GM21529 (cell line): ENCODE data around the gene SLC38A7.
"Not testable (repeated sequence)": the region's sequence is repeated elsewhere in the genome, so short reads cannot be mapped to it uniquely, and the experiment has no call there.

ENCODE experiments used
- ATAC-seq: cut with Tn5 transposase; IDR thresholded peaks from one replicate; pipeline ENCODE4 v1.9.1; 2021; ENCODE audit not compliant: unreplicated experiment

The SLC38A7 gene, protein sequence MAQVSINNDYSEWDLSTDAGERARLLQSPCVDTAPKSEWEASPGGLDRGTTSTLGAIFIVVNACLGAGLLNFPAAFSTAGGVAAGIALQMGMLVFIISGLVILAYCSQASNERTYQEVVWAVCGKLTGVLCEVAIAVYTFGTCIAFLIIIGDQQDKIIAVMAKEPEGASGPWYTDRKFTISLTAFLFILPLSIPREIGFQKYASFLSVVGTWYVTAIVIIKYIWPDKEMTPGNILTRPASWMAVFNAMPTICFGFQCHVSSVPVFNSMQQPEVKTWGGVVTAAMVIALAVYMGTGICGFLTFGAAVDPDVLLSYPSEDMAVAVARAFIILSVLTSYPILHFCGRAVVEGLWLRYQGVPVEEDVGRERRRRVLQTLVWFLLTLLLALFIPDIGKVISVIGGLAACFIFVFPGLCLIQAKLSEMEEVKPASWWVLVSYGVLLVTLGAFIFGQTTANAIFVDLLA

DNA sequence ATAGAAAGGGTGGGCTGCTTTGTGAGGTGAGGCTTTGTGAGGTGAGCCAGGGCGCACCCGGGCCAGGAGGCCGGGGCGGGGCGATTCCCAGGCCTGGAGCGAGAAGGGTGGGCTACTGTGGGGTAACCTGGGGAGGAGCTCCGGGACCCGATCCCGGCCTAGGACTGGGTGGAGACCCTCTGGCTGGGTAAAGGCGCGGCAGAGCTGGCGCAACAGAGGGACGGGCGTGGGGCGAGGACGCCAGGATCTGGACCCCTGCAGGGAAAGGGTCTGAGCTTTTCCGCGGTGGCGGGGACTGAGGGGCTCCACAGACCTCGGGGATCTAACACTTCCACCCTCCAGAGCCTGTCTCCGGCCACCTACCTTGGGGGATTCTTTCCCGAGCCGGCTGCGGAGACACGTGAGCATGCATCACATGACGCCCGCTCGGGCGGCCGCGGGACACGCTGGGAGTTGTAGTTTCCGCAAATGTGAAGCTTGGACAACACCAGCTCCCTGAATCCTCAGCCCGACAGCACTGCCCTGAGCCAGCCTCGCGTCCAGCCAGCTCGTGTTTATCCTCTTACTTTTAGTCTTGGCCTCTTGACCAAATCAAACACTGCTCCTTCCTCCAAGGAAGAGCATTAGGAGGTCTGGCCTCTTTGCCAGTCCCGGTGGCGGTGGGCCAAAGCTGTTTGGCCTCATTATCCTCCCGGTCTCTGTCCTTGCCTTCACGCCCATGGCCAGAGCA is at the start of gene SLC38A7:
Gene SLC38A7 (minus strand): TSS at position 417 of the 730 bp plus-strand sequence. CDS start 4,644 bp downstream, outside the sequence.
- peak; percentile 98 for ATAC-seq

DNA sequence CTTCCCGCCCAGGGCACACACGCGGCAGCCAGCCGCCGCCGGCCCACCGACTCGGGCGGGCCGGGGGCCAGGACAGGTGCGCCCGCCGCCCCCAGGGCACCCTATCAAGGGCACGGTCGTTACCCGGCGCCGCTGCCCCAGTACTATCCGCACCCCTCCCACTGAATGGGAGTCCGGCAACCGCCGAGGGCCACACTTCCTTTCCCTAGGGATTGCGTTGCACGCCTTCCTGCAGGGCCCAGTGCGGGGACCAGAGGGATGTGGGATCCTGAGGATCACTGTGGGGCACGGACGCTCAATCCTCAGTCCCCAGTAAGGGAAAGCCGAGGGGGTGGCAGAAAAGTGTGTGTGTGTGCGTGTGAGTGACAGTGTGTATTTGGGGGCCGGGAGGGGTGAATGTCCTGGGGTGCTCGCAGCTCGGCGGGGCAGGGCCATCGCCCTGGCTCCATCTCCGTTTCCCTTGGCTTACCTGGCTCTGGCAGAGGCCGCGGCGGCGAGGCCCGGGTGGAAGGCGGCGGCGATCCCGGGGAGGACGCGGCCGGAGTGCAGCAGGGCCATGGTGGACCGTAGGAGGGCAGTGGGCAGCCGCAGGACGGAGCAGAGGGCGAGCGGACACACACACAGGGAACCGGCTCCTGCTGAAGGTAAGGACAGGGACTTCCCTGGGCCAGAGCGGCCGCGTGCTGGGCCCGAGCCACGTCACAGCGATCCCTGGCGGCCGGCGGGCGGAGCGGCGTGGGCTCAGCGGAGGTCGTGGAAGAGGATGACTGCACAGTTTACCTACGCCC is 49.3 kb upstream of the SLC38A7 start, which contains the start of gene GOT2:
Gene GOT2 (minus strand): TSS at position 646 of the 788 bp plus-strand sequence. CDS start 88 bp downstream, at position 558.
- ATAC-seq: peak; percentile 92

DNA sequence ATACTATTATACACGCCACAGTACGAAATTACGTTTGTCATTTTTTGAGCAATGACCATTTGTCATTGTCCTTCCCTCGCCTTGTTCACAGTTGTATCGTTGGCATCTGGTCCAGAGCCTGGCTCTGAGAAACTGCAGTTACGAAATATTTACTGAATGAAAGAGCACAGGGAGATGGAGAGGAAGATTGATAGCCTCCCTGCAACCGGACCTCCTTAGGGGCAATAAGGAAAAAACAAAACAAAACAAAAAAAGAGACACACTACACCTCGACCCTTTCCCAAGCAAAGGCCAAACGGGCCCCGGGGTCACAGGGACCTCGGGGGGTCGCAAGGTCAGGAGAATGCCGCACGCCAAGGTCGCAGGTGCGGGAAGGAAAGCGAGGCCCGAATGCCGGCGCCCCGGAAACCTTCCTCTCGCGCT is 48.7 kb upstream of the SLC38A7 start:
- no peak for ATAC-seq

DNA sequence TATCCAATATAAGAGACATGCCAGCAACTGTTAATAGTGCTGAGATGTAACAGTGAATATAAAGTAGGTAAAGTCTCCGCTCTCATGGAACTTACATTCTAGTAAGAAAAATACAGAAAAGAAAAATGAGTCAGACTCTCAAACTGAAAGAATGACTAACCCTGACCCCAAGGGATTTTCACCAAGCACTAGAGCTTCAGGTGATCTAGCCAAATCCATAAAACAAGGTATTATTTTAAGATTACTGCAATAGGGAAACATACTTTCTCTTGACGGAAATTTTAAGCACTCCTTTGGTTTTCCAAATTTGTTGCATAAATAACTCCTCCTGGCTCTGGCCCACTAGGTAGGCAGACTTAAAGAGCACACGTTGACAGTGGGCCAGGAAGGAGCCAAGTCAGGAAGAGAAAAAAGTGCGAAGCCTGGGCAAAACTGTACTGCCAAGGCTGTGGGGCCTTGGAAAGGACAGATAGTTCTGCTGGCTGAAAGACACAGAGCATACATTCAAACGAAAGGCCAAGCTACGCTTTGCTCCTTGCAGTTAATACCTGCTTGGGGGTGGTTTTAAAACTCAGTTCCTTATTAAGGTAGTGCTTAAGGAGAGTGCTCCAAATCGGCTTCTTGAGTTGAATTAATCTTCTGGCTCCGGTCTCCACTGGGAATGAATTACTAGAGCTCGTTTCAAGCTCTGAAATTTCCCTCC is 48.1 kb upstream of the SLC38A7 start:
- ATAC-seq: peak; percentile 41

DNA sequence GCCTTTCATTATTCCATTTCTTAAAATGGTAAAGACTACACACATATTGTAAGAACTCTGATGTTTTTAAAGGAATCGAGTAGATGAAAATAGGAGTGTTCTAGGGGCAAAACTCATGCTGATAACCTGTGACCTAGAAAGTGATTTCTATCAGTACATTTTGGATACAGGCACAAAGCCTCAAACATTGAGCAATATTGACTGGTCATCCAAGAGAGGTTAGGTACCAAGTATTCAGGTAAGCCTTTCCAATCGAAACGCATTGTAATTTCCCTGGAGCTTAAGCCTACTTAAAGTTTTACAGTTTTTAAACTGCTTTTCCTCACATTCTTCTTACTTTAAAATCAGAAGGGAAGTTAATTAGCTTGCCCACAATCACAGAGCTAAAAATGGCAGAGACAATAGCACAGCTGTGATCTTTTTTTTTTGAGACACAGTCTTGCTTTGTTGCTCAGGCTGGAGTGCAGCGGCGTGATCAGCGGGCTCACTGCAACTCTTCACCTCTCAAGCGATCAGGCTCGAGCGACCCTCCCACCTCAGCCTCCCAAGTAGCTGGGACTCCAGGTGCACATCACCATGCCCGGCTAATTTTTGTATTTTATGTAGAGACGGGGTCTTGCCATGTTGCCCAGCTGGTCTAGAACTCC is 46.3 kb upstream of the SLC38A7 start:
- ATAC-seq: no peak

DNA sequence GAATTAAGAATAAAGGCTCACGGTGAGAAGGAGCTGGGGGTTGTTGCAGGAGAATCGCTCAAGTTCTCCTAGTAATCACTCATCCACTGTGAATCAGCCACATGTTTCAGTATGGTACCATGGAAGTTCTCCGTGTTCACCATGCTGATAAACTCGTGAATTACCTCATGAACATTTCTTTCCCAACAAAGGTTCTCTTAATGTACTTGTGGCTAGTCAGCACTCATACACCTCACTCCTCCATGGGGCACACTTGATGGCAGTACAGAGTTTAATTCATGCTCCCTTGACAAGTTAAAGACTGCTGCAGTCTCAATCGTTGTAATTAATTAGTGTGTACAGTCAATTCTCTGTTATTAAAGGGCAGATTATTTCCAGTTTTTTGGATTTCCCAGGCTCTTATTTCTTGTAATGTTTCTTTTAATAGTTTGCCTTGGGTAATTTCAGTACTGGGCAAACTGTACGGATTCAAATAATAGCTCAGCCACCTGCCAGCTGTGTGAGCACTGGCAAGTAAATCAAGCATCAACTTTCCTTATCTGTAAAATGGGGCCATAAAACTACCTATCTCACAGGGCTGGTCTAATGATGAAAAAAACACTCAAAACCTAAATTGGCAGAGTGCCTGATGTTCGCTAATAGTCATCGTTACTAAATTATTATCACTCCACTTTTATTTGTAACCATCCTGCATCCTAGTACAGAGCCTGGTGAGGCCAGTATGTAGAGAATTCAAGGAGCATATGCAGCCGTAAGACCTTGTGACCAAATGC is 43.4 kb upstream of the SLC38A7 start:
- ATAC-seq: no peak

DNA sequence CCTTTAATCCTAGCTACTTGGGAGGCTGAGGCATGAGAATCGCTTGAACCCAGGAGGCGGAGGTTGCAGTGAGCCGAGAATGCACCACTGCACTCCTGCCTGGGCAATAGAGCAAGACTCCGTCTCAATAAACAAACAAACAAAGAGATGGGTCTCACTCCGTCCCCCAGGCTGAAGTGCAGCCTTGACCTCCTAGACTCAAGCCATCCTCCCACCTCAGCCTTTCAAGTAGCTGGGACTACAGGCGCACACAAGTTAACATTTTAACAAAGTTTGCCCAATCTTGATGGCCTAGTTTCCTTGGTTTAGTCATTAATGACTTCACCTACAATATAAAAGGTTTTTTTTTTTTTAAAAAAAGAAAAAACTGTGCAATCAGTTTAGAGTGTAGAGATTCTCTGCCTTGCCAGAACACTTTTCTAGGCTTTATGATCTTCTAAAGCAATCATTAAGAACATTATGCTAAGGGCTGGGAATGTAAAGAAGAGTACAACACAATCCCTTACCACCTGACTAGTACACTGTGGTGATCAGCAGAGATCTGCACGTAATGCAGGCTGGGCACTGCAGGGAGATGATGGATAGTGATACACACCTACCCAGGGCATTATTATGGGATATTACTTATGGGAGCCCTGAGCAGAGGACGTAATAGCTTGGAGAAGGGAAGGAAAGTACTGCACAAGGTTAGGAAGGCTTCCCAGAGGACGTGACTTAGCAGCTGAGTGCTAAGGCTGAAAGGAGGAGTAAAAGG is 42.6 kb upstream of the SLC38A7 start:
- ATAC-seq: no peak

DNA sequence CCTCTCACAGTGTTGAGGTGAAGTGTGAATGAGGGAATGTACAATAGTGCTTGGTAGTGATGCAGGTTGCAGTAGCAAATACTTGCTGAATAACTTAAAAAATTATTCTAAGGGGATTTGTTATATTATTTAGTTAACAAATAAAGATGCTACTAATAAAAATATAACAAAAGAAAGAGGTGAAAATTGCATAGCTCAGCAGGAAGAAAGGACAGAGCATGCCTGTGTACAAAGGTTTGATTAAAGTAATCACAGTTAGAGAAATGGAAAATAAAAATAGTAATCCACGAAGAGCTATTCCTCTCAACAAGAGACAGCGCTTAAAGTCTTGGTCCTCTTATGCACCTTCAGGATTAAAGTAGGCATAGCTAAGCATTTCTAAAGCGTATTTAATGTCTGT is 38.5 kb upstream of the SLC38A7 start:
- ATAC-seq: no peak

DNA sequence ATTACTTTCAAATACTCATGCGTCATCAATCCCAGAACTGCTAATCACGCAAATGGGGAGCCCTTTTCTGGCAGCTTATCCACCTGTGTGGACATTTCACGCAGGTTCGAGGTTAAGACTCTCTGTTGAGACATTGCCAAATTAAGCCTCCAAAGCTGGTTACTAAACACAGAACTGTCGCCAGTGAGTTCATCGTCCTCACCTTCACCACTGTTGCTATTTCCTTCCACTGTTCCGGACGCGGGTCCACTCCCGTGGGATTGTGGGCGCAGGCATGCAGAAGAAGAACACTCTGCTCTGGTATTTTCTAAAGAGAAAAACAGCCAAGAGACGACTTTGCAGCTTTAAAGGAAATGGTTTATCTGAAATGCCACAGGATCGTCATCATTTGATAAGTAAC is 33.4 kb upstream of the SLC38A7 start:
- no peak for ATAC-seq

DNA sequence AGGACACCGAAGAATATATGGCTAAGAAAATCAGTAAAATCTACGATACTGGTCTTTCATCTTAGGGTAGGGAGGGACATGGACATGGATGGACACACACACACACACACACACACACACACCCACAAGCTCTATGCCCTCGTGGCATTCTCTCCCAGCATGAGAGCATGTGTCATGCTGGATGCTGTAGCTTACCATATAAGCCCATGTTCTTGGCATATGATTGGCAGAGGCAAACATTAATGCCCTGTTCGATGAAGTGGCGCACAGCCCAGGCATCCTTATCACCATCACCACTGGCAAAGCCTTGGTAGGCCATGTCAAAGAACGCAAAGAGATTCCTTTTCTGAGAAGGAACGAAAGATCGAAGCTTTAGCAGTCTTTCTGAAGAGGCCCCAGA is 31.9 kb upstream of the SLC38A7 start:
- no peak for ATAC-seq

DNA sequence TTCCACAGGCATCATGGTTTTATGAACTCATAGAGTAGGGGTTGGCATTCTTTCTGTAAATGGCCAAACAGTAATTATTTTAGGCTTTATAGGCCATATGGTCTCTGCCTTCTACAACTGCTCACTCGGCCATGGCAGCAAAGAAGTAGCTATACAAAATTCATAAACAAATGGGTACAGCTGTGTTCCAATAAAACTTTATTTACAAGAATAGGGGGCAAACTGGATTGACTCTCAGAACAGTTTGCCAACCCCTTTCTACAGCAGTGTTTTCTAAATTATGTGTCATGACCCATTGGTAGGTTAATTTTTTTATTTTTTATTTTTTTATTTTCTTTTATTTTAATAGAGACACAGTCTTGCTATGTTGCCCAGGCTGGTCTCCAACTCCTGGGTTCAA is 29.2 kb upstream of the SLC38A7 start:
- ATAC-seq: no peak

DNA sequence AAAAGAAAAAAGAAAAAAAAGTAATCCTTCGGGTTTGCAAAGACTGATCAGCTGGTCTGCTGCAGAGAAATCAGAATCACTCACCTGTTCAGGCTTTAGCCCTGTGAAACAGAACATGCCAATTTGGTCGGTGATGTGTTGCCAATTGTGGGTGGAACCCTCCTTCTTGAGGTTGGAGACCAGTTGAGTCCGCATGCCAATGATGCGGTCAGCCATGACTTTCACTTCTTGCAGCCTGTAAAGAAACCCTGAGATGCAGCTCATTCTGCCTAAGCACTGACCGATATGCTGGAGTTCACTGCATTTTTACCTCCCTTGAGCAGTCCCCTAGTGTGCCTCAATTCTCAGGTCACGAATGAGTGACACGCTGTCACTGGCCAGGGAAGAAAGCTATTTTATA is 24.8 kb upstream of the SLC38A7 start:
- ATAC-seq: no peak

DNA sequence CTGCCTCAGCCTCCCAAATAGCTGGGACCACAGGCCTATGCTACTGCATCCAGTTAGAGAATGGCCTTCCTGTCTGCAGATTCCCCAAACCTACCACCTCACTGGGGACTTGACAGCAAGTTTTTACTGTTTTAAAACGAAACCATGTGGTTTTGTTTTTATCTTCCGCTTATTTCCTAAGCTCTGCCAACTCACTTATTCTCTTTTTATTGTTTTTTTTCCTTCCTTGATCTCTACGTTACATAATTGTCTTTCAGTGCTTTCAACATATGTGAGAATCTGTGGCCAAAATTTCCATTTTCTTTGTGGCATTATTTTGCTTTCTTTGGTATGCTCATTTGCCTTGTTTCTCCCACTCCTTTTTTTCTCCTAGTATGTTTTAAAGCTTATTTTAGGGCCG is 14.6 kb upstream of the SLC38A7 start:
- ATAC-seq: no peak

DNA sequence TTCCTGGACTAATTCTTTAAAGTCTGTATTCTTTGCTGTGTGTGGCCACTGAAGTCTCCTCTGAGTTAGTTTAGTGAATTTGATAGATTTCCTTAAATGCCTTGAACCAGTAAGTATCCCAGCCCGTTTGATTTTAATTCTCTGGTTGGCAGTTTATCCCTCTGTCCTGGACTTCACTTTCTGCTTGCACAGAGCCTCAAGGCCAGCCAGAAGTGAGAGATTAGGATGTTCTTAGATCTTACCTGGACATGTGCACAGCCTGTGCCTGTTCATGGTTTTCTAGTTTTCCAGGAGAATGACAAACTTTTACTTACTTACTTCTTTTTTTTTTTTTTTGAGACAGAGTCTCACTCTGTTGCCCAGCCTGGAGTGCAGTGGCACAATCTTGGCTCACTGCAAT is 10.8 kb upstream of the SLC38A7 start:
- ATAC-seq: no peak

DNA sequence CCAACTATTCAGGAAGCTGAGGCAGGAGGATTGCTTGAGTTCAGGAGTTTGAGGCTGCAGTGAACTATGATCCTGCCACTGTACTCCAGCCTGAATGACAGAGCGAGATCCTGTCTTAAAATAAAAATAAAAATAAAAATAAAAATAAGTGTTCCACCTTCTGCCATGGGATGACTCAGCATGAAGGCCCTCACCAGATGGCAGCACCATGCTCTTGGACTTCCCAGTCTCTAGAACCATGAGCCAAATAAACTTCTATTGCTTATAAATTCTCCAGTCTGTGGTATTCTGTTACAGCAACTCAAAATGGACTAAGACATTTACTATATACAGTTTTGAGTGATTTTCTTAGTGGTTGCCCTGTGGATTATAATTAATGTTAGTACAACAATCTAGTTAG is 7.9 kb upstream of the SLC38A7 start:
- ATAC-seq: no peak

DNA sequence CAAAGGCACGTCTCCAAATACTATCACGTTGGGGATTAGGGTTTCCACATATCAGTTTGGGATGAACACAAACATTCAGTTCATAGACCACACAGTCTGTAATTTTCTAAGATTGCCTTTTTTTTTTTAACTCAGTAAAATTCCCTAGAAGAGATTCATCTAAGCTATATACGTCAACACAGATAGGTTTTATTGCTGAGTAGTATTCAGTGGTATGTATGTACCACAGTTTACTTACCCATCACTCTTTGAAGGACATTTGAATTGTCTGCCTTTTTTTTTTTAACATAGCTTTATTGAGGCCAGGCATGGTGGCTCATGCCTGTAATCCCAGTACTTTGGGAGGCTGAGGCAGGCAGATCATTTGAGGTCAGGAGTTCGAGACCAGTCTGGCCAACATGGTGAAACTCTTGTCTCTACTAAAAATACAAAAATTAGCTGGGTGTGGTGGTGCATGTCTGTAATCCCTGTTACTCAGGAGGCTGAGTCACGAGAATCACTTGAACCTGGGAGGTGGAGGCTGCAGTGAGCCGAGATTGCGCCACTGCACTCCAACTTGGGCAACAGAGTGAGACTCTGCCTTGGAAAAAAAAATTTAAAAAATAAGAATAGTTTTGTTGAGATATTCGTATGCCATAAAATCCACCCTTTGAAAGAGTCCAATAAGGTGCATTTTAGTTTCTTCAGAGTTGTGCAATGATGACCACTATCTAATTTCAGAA is 2.6 kb upstream of the SLC38A7 start:
- not testable (repeated sequence) for ATAC-seq

DNA sequence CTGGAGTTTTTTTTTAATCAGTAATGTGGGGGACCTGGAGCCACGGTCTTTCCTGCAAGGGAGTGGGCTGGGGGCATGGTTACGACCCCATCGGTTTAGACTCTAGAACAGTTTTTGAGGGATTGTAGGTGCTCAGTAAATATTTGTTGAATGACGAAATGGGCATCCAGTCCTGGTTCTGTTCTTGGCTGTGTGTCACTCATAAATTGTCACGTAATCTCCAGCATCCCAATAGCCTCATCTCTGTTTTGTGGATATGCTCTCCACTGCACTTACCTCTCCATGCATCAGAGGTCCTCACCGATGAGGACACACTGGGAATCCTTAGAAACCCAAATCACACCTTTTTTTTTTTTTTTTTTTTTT is 497 bp upstream of the SLC38A7 start:
- ATAC-seq: no peak

DNA sequence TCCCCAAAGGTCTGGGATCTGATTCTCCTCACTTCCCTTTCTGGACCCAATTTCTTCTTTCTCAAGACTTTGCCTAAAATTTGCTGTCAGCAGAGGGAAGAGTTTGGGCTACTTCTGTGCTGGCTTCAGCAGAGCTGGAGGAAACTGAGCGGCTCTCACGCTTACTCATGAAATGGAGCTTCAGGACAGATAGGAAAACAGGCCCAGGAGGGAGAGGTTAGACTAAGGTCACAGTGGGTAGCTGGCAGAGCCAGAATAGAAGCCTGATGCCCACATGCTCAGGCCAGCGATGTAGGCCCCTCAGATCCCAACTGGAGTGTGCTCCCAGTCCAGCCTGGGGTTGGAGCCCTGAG is 593 bp downstream of the SLC38A7 start:
- no peak for ATAC-seq
